ENCODE measurements around the gene YY1.
"Not testable (repeated sequence)": the region's sequence is repeated elsewhere in the genome, so short reads cannot be mapped to it uniquely, and the experiment has no call there.

YY1 gene

GRCh38 chr14:100295376-100296105 is 56.6 kb downstream of the YY1 start:
- Histone ChIP-seq H3K36me3 (ENCODE audit: control insufficient read depth, low read depth, low read length) (peaks cover 41% of the 10 kb centered on the region), H3K4me1 (ENCODE audit: control insufficient read depth, low read depth, low read length) (no peaks in the 10 kb centered on the region), H3K9me3 (ENCODE audit: control insufficient read depth, low read depth, low read length) (no peaks in the 10 kb centered on the region), H3K9ac (ENCODE audit: low read length) (no peak overlapping the region), H3K27ac (ENCODE audit: low read length) (no peak overlapping the region), H3K4me3 (ENCODE audit: low read length) (no peak overlapping the region), H3K27me3 (ENCODE audit: control insufficient read depth, insufficient read depth, low read length) (no peaks in the 10 kb centered on the region)

DNA sequence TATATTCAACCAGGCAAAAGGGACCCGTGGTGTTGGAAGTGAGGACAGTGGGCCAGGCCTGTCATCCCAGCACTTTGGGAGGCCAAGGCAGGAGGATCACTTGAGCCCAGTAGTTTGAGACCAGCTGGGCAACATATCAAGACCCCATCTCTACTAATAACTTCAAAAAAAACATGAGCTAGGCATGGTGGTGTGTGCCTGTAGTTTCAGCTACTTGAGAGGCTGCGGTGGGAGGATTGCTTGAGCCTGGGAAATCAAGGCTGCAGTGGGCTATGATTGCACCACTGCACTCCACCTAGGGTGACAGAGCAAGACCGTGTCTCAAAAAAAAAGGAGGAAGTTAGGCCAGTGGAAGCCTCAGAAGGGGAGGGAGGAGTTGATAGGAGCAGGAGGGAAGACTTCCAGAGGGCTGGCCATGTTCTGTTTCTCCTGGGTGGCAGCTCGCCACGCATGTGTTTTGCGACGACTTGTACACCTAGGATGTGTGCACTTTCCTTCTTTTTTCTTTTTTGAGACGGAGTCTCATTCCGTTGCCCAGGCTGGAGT is 57.2 kb downstream of the YY1 start:
- Histone ChIP-seq H3K36me3 (ENCODE audit: control insufficient read depth, low read depth, low read length) (peaks cover 35% of the 10 kb centered on the region), H3K9ac (ENCODE audit: low read length) (no peak overlapping the region), H3K4me3 (ENCODE audit: low read length) (no peak overlapping the region), H3K27ac (ENCODE audit: low read length) (no peak overlapping the region), H3K9me3 (ENCODE audit: control insufficient read depth, low read depth, low read length) (no peaks in the 10 kb centered on the region), H3K4me1 (ENCODE audit: control insufficient read depth, low read depth, low read length) (no peaks in the 10 kb centered on the region), H3K27me3 (ENCODE audit: control insufficient read depth, insufficient read depth, low read length) (no peaks in the 10 kb centered on the region)

DNA sequence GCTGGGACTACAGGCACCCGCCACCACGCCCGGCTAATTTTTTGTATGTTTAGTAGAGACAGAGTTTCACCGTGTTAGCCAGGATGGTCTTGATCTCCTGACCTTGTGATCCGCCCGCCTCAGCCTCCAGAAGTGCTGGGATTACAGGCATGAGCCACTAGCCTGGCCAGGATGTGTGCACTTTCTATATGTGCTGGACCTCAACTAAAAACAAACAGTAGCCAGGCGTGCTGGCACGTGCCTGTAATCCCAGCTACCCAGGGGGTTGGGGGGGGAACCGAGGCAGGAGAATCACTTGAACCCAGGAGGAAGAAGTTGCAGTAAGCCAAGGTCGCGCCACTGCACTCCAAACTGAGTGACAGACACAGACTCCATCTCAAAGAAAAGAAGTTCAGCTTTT is 57.8 kb downstream of the YY1 start:
- H3K9ac ChIP-seq (ENCODE audit: low read length); H3K4me3 ChIP-seq (ENCODE audit: low read length); H3K4me1 ChIP-seq (ENCODE audit: control insufficient read depth, low read depth, low read length); H3K9me3 ChIP-seq (ENCODE audit: control insufficient read depth, low read depth, low read length); H3K27me3 ChIP-seq (ENCODE audit: control insufficient read depth, insufficient read depth, low read length); H3K27ac ChIP-seq (ENCODE audit: low read length): not testable (repeated sequence)
- peaks cover 30% of the 10 kb centered on the region for H3K36me3 ChIP-seq (ENCODE audit: control insufficient read depth, low read depth, low read length)

DNA sequence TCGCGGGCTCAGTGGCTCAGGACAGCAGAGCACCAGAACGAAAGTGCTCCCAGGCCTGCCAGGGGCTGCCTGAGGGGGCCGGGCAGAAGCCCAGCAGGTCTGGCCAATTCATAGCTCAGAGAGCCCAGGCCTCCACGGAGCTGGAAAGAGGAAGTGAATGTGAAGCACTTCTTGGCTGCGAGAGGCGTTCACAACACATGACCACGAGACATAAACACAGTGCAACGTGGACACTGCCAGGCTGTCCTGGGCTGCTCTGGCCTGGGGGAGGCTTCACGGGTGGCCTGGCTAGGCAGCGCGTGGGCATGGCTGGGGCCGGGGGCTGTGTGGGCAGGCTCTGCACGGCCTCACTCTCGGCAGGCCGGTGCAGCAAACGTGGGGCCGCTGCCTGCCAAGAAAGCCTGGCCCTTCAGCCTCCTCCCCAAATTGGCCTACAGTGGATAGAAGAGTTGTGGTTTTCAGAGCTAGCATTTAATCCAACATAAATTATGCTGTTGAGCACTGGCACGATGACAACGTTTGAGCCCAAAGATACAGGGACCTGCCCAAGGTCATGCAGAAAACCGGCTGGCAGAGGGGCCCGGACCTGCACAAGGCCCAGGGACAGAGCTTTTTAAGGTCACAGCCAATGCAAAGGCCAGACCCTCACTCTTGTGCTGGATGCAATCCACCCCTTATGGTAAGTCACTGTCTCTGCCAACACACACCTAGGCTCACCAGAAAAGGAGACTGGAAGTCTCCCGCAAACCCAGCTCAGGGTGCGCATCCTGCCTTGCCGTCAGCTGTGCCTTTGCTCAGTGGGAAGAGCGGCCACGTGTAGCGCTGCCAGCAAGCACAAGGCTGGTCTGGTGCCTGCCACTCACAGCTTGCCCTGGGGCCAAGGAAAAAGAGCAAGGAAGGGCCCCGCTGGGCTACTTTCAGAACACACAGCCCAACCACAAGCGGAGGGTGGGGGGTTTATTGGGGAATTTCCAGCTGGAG is 58.7 kb downstream of the YY1 start:
- Histone ChIP-seq H3K27me3 (ENCODE audit: control insufficient read depth, insufficient read depth, low read length) (no peaks in the 10 kb centered on the region), H3K9ac (ENCODE audit: low read length) (no peak overlapping the region), H3K9me3 (ENCODE audit: control insufficient read depth, low read depth, low read length) (no peaks in the 10 kb centered on the region), H3K36me3 (ENCODE audit: control insufficient read depth, low read depth, low read length) (peaks cover 21% of the 10 kb centered on the region), H3K4me1 (ENCODE audit: control insufficient read depth, low read depth, low read length) (no peaks in the 10 kb centered on the region), H3K27ac (ENCODE audit: low read length) (no peak overlapping the region), H3K4me3 (ENCODE audit: low read length) (no peak overlapping the region)

DNA sequence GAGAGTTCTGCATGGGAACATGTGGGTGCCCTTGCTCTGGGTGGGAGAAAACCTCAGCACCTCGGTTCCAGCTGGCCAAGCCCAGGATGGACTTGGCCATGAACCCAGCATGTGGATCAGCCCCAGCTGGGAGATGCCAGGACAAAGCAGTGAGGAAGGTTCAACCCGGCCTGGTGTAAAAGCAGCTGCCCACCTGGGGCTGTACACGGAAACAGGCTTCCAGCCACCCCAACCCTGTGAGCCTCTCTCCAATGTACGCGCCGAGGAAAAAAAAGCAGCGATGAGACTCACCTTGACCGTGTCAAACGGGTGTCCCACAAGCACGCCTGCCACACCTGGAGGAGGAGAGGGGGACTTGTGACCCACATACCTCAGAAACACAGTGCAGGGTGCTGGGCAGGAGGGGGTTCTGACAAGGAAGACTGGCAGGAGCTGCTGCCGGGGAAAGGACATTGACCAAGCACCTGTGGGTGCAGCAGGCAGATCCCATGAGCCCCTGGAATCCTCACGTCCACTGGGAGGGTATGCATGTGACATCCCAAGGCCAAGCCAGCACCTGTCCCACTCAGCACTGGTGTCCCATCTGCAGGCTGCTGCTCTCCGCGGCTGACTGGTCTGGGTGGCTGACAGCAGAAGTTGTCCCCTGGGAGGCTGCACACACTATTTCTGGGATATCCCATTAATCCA is 59.8 kb downstream of the YY1 start:
- no peak overlapping the region for H3K27ac ChIP-seq (ENCODE audit: low read length)
- no peaks in the 10 kb centered on the region for H3K9me3 ChIP-seq (ENCODE audit: control insufficient read depth, low read depth, low read length)
- H3K4me1 ChIP-seq (ENCODE audit: control insufficient read depth, low read depth, low read length) = no peaks in the 10 kb centered on the region
- H3K27me3 ChIP-seq (ENCODE audit: control insufficient read depth, insufficient read depth, low read length) = no peaks in the 10 kb centered on the region
- H3K36me3 ChIP-seq (ENCODE audit: control insufficient read depth, low read depth, low read length) = peaks cover 17% of the 10 kb centered on the region
- H3K4me3 ChIP-seq (ENCODE audit: low read length) = no peak overlapping the region
- H3K9ac ChIP-seq (ENCODE audit: low read length) = no peak overlapping the region

GRCh38 chr14:100299238-100299560 is 60.3 kb downstream of the YY1 start:
- H3K27ac ChIP-seq (ENCODE audit: low read length) = no peak overlapping the region
- no peaks in the 10 kb centered on the region for H3K27me3 ChIP-seq (ENCODE audit: control insufficient read depth, insufficient read depth, low read length)
- H3K4me1 ChIP-seq (ENCODE audit: control insufficient read depth, low read depth, low read length) = peaks cover under 1% of the 10 kb centered on the region
- no peaks in the 10 kb centered on the region for H3K9me3 ChIP-seq (ENCODE audit: control insufficient read depth, low read depth, low read length)
- no peak overlapping the region for H3K9ac ChIP-seq (ENCODE audit: low read length)
- H3K4me3 ChIP-seq (ENCODE audit: low read length) = no peak overlapping the region
- H3K36me3 ChIP-seq (ENCODE audit: control insufficient read depth, low read depth, low read length) = peaks cover 16% of the 10 kb centered on the region

DNA sequence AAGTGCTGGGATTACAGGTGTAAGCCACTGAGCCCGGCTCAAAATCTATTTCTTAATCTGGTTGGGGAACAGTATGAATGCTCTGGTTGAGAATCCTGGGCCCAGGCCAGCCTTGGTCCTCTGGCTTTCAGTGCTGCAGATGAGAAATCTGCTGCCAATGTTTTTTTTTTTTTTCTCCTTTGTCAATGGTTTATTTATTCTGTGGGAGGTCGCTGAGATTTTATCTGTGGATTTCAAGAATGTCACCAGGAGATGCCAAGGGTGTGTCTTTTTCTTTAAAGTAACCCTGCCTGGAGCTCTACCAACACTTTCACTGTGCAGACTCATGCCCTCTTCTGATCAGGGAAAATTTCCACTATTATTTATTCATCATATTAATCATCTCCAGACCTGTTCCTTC is 63.7 kb downstream of the YY1 start:
- peaks cover 5% of the 10 kb centered on the region for H3K4me1 ChIP-seq (ENCODE audit: control insufficient read depth, low read depth, low read length)
- H3K27ac ChIP-seq (ENCODE audit: low read length) = no peak overlapping the region
- H3K4me3 ChIP-seq (ENCODE audit: low read length) = no peak overlapping the region
- peaks cover 6% of the 10 kb centered on the region for H3K27me3 ChIP-seq (ENCODE audit: control insufficient read depth, insufficient read depth, low read length)
- no peaks in the 10 kb centered on the region for H3K9me3 ChIP-seq (ENCODE audit: control insufficient read depth, low read depth, low read length)
- H3K36me3 ChIP-seq (ENCODE audit: control insufficient read depth, low read depth, low read length) = peaks cover 9% of the 10 kb centered on the region
- no peak overlapping the region for H3K9ac ChIP-seq (ENCODE audit: low read length)

DNA sequence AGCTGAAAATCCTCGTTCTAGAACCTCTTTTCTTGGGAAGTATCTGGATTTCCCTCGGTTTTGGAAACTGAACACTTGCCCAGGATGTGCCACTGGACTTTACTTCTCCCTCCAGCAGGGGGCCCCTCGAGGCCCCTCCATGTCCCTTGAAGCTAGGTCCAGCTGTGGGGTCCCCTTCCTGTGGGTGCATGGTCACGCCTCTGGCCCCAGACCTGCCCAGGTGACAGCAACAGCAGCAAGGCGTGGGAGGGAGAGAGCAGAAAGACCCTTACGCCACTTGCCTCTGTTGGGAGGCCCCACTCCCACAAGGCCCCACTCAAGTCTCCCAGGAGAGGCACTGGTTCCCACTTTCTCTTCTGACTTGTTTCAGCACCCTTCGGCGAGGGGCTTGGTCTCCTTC is 64.2 kb downstream of the YY1 start:
- Histone ChIP-seq H3K27me3 (ENCODE audit: control insufficient read depth, insufficient read depth, low read length) (peaks cover 7% of the 10 kb centered on the region), H3K9me3 (ENCODE audit: control insufficient read depth, low read depth, low read length) (no peaks in the 10 kb centered on the region), H3K9ac (ENCODE audit: low read length) (no peak overlapping the region), H3K4me3 (ENCODE audit: low read length) (no peak overlapping the region), H3K36me3 (ENCODE audit: control insufficient read depth, low read depth, low read length) (peaks cover 6% of the 10 kb centered on the region), H3K4me1 (ENCODE audit: control insufficient read depth, low read depth, low read length) (peaks cover 5% of the 10 kb centered on the region), H3K27ac (ENCODE audit: low read length) (no peak overlapping the region)

DNA sequence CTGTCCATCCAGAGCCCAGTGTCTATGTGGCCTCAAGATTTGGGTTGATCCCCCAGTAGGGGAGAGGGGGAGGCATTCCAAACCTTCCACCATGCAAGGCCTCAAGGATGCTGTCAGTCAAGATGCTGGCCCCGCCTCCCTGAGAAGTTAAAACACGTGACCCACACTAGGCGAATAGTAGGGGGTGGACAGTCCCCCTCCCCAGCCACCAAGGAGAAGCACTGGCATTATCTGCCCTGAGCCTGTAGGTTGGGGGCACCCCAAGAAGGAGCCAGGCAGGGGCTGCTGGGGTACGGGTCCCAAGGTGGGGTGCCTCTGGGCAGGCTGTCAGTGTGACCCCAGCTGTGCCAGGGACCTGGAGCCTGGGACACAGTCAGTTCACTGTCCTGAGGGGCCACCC is 65.0 kb downstream of the YY1 start:
- H3K9ac ChIP-seq (ENCODE audit: low read length) = no peak overlapping the region
- H3K36me3 ChIP-seq (ENCODE audit: control insufficient read depth, low read depth, low read length) = no peaks in the 10 kb centered on the region

GRCh38 chr14:100304825-100305323 is 65.9 kb downstream of the YY1 start:
- peak overlapping the region; percentile 84 for H3K4me3 ChIP-seq (ENCODE audit: low read length)
- H3K9me3 ChIP-seq (ENCODE audit: control insufficient read depth, low read depth, low read length) = no peaks in the 10 kb centered on the region
- H3K4me1 ChIP-seq (ENCODE audit: control insufficient read depth, low read depth, low read length) = peaks cover 5% of the 10 kb centered on the region
- H3K36me3 ChIP-seq (ENCODE audit: control insufficient read depth, low read depth, low read length) = no peaks in the 10 kb centered on the region
- peaks cover 7% of the 10 kb centered on the region for H3K27me3 ChIP-seq (ENCODE audit: control insufficient read depth, insufficient read depth, low read length)
- no peak overlapping the region for H3K27ac ChIP-seq (ENCODE audit: low read length)
- peak overlapping the region; percentile 77 for H3K9ac ChIP-seq (ENCODE audit: low read length)

More for the DNA sequence above, 65.0 kb downstream of the YY1 start:
- peaks cover 5% of the 10 kb centered on the region for H3K4me1 ChIP-seq (ENCODE audit: control insufficient read depth, low read depth, low read length)
- peaks cover 7% of the 10 kb centered on the region for H3K27me3 ChIP-seq (ENCODE audit: control insufficient read depth, insufficient read depth, low read length)
- no peak overlapping the region for H3K27ac ChIP-seq (ENCODE audit: low read length)
- H3K4me3 ChIP-seq (ENCODE audit: low read length) = peak overlapping the region; percentile 84
- H3K9me3 ChIP-seq (ENCODE audit: control insufficient read depth, low read depth, low read length) = no peaks in the 10 kb centered on the region
